NB4 (cell line): ENCODE data around the gene CLPTM1L.
A peak's percentile ranks its signal among the peaks of the same experiment; 100 is the strongest.

ENCODE experiments used
- MYC ChIP-seq: IDR thresholded peaks from 2 replicates; pipeline ENCODE4 v1.6.1; 2011; ENCODE audit warnings: low read depth, low read length
- POLR2A ChIP-seq: IDR thresholded peaks from 2 replicates; pipeline ENCODE4 v1.6.1; 2011; ENCODE audit warnings: mild to moderate bottlenecking; ENCODE audit not compliant: insufficient read length; ENCODE audit errors: extremely low read depth
- TF ChIP-seq, protein P1 (sequence below): IDR thresholded peaks from one replicate; pipeline ENCODE4 v1.5.1; 2012; ENCODE audit warnings: low read depth, low read length
- TF ChIP-seq, protein P2 (sequence below): IDR thresholded peaks from 2 replicates; pipeline ENCODE4 v1.6.1; 2011; ENCODE audit warnings: low read depth, low read length

DNA sequence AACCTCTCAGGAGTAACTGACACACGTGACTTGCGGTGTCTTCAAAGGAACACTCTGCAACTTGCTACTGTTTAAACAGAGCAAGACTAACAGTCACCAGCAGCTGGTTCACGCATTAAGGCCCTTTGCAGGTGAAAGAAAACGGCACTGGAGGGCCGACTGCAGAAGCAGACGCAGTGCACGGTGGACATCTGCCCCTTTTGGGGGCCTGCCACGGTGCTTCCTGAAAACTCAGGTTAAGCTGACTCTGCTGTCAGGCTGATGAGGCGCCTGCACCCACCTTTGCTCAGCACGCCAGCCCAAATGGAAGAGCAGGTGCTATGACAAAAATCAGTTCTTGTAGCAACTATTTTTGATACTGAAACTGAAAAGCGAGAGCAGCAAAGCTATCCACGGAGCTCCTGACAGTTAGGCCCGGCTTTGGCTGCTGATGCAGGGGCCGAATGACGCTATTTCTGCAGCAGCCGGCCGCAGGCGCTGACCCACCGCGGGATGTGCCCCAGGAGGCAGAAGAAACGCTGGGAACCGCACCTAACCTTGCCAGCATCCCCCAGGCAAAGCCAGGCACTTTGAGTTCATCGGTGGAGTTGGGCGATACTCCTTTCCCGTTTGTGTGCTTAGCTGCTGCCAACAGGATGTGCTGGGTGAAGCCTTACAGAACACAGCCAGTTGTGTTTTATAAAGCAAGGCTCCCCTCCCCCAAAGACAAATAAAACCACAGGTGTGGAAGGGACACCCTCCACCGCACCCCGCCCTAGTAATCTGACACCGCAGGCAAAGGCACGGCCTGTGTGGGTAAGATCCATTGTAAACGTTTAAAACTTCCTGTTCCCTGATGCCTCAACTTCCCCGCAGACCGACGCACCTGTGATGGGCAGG lies 29.0 kb downstream of the CLPTM1L start:
- TF ChIP-seq, protein P1, sequence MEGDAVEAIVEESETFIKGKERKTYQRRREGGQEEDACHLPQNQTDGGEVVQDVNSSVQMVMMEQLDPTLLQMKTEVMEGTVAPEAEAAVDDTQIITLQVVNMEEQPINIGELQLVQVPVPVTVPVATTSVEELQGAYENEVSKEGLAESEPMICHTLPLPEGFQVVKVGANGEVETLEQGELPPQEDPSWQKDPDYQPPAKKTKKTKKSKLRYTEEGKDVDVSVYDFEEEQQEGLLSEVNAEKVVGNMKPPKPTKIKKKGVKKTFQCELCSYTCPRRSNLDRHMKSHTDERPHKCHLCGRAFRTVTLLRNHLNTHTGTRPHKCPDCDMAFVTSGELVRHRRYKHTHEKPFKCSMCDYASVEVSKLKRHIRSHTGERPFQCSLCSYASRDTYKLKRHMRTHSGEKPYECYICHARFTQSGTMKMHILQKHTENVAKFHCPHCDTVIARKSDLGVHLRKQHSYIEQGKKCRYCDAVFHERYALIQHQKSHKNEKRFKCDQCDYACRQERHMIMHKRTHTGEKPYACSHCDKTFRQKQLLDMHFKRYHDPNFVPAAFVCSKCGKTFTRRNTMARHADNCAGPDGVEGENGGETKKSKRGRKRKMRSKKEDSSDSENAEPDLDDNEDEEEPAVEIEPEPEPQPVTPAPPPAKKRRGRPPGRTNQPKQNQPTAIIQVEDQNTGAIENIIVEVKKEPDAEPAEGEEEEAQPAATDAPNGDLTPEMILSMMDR: no peak
- TF ChIP-seq POLR2A (no peak), MYC (peak; percentile 52; the same call in 1 of the 2 replicates)
- TF ChIP-seq, protein P2, sequence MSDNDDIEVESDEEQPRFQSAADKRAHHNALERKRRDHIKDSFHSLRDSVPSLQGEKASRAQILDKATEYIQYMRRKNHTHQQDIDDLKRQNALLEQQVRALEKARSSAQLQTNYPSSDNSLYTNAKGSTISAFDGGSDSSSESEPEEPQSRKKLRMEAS: peak; percentile 73
